ENCODE measurements around the gene HRH3.

The HRH3 gene

DNA sequence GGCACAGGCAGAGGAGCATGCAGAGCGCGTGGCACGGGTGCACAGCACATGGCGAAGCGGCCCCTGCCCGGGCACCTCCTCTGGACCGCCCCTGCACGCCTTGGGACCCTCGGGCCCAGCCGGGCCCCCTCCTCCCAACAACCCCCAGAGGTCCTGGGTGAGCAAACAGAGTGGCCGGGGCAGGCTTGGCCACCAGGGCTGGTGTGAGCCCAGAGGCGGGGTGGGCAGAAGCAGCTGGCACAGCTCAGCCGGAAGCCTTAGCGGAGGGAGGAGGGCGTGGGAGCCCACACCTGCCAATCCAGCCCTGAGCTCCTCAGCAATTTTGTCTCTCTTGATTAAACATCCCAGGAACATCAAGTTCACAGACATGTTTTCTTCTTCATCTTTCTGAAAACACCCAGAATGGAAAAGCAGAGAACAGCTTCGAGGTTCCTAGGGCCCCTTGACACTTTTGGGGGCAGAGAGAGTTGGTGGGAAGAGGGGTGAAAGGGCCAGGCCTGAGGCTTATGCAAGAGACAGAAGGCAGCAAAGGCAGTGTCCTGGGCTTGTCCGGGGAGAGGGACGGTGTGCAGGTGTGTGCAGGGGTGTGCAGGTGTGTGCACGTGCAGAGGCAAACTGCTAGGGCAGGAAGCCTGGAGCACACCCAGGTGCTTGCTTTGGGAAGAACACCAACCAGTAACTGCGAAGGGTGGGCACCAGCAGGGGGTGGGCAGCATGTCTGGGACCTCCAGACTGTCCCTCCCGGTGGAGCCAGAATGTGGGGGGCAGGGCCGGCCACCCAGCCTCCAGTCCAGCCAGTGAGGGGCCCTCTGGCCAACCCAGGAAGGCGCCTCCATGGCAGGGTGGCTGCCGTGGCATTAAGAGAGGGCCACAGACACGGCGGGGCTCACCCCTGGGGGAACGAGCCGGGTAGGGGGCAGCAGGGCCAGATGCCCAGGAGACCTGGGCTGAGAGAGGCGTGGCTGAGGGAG is 4.8 kb downstream of the HRH3 start:
- no peak for DNase-seq

DNA sequence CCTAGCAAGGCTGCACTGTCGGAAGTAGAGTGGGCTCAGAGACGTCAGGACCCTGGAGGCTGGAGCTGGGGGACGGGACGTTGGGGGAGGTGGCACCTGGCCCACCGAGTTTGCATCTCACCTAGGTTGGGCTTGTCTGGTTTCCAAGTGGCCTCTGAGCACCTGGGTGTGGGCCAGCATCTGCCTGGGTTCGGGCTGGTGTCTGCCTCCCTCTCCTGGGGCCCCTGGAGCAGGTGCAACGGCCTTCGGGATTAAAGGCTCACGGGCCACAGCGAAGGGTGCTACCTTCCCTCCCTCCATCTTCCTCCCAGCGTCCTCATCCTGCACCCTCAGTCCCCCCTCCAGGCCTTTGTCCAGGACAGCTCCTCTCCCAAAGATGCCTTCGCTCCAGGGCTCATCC is 6.0 kb downstream of the HRH3 start:
- DNase-seq: no peak

DNA sequence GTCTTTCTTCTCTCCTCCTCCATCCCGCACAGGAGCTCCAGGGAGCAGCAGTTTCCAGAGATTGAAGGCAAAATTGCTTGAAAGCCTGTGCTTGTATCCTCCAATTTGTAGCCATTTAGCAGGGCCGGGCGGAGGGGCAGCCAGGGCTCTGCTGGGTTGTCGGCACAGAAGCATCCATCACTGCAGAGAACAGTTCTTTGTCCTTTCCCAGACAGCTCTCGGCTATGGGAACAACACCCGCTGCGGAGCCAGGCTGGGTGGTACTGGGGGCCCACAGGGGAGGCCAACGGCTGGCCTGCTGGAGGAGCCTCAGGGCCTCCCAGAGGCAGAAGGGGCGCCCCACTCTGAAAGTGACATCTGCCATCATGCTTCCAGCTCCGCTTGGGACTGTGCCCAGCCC is 7.8 kb downstream of the HRH3 start:
- no peak for DNase-seq

DNA sequence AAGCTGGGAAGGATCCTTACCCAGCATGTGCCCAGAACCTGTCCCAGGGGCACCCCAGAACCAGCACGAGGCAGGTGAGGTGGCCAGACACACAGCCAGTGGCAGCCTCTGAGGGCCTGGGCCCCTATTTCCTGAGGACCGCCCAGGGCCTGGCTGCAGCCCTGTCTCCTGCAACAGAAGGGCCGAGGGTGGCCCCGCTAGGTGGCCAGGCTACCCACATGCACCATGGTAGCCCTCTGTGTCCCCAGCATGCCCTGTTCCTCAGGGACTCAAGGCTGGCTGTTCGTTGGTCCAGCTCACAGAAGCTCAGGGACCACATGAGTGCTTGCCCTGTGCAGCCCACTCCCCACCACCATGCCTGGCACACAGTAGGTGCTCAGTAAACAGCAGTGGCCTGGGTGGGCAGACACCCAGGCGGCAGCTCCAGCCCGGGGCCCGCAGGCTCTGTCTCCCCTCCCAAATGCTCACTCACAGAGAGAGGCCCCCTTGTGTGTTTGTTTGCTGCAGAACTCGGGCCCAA is 8.2 kb downstream of the HRH3 start:
- DNase-seq: no peak

DNA sequence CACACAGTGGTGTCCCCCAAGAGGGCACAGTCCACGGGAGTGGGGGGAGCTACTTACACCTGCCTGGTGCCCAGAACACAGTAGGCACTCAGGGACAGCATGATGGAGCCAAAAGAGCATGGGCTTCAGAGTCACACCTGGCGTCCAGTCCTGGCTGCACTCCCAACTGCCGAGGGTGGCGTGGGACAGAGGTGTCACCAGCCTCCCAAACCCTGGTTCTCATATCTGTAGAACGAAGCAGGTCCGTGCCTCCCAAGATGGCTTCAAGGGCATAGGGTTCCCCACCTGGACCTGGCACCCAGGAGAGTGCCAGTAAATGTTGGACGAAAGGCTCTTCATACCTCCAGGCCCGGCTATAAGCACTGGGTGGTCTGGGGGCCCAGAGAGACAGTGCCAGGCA is 8.9 kb downstream of the HRH3 start:
- DNase-seq: no peak

DNA sequence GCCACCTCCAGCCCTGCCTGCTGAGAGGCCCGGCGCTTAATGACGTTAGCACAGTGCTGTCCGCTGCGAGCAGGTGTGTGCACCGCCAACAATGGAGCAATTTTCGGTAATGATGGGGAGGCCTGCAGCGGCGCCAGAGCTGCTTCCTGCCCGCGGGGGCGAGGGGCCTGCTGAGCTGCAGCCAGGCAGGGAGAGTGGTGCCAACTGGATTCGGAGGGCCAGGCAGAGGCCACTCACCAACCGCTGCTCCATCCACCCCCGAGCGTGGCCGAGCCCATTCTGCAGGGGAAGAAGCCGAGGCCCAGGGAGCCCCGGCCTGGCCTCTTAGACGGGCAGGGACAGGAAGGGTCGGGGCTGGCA is 9.6 kb downstream of the HRH3 start:
- no peak for DNase-seq

DNA sequence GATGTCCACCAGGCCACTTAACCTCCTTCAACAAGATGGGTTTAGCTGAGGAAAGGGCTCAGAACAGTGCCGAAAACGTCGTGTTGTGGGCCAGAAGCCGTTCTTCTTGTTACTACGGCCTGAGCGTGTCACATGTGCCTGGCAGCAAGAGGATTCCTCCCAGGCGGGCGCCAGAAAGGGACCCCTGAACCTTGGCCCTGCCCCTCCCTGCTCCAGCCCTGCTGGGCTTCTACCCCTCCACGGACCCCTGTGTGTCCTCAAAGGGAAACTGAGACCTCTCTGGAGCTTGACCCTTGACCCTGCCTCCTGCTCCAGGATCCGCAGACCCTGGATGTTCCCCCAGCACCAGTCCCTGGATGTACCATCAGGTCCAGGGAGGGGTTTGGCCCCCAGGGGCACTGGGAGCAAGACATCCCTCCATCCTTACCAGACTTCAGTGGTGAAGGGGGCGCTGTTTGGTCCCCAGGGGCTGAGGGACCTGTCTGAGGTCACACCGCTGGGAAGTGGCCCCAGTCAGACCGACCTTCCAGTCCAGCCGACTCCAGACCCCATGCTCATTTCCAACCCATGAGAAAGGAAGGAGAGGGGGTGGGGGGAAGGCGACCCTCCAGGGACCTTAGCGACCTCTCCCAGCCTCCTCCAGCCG is 10.1 kb downstream of the HRH3 start:
- DNase-seq: no peak

DNA sequence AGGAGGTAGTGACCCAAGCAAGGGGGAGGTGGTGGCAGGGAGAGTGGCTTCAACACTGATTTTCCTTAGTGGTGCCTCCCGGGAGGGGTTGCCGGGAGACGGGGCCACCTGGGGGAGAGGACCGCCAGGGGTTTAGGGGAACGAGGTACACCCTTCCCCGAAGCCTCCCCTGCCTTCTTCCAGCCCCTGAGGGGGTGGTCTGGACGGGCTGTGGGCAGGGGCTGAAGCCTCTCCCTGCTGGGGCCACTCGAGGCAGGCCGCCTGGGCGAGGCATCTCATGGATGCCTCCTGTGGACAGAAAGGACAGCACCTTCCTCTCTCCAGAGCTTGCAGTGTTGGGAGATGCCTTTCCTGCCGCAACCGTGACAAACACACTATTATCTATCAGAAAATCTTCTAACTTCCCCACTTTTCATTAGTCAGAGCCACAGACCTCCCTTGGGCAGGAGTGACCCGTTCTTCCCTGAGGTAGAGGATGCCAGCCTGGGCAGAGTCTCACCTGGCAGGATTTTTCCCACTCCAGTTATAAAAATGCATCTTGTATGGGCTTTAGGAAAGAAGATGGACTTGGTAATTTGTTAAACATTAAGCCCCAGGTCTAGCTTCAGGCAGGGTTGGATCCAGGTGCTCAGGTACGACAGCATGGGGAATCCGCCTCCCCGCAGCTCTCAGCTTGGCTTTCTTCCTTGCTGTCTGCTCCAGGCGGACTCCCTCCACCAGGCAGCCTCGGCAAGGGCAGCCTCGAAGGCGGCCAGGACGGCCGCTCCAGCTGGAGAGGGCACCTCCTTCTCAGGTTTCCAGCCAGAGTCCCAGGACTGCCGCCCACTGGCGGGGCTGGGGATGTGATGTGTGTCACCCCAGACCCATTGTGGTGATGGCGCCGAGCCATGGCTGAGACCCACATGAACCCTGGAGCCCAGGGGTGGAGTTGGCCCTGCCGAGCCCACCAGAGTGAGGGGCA is 11.0 kb downstream of the HRH3 start:
- DNase-seq: no peak

DNA sequence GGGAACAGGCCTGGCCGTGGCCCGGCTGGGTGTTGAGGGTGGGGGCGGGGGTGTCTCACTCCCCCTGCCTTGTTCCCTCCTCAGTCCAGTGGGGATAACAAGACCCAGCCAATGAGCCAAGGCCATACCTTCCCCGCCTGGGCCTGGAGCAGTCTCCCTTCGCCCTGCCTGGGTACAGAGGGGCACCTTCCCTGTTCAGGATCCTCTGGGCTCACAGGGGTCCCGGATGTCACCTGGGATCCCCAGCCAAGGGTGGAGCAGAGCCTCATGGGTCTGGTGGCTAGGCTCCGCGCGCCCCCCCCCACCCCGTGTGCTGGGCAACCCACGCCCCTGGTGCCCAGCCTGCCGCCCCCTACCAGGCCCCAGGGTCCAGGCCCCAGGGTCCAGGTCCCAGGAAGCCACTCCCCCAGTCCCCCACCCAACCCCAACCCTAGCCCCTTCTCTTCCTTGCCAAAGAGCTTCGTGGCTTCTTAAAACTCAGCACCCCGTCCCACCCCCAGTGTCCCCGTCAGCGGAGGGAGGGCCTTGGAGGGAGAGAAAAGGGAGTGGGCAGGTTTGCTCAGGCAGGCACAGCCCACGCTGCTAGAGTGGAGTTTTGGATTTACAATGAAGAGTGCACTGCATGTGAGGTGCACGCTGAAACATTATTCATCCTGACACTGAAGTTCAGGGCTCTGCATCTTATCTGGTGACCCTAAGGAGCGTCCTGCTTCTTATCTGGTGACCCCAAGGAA is 11.8 kb downstream of the HRH3 start:
- no peak for DNase-seq

DNA sequence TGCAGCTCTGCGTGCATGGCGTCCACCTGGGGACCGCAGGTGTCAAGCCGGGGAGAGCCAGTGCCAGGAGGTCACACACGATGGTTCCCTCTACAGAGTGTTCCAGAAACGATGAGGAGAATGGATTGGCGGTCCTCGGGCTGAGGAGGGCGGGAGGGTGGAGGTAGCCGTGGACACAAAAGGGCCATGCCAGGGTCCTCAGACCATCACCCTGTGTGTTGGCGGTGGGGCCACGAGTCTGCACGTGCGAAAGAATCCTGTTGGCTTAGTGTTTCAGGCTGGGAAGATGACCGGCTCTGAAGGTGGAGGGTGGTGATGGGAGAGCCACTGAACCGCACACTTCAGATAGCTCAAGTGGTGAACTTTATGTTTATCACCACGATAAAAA is 13.7 kb downstream of the HRH3 start:
- no peak for DNase-seq

DNA sequence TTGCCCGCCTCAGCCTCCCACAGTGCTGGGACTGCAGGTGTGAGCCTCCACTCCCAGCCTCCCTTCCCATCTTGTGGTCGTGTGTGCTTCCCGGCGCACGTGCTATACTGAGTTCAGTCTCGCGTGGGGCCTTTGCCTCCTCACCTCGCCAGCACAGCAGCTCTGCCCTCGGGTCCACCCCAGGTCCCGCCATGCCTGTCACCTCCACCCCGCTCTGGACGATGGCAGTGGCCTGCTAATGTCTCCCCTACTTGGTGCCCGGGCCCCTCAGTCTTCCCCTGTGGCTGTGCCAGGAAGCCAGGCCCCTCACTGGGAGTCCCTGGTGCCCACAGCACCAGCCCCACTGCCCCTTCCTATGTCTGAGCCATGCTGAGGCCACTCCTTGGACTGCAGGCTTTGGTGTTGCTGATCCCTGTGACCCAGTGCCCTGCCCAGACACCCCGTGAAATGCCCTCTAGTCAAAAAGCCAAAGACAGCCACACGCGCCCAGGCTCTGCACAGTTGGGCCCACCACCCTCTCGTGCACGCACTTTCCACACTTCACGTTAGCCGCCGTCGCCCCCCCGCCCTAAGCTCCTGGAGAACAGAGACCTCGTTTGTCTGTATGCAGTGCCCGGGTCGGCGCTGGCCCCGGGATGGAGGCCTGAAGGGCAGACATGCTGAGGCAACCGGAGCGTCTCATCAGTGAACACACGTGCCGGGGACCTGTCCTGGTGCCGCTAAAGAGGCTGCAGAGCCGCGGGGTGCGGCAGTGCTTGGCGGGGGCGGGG is 14.3 kb downstream of the HRH3 start:
- no peak for DNase-seq

DNA sequence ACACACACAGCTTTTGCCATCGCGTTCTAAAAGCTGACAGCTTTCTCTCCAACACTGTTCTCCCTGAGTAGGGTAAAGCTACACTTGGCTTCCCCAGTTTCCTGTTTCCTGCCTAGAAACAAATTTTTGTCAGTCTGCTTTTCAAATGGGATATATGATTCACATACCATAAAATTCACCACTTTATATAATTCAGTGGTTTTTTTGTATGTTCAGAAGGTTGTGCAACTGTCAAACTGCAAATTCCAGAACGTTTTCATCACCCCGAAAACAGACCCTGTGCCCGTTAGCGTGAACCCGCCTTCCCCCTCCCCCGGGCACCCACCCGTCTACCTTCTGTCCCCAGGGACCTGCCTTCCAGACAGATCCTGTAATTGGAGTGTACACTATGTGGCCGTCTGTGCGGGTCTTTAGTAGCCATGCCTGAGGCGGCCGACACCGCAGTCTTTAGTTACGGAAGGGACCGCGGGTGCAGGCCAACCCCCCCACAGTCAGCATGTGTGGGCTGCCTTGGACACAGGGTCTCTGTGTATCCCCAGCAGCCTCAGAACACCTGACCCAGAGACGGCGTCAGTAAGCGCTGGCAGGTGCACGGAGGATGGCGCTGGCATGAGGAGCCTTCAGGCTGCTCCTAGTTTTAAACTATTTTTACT is 16.6 kb downstream of the HRH3 start:
- DNase-seq: no peak

DNA sequence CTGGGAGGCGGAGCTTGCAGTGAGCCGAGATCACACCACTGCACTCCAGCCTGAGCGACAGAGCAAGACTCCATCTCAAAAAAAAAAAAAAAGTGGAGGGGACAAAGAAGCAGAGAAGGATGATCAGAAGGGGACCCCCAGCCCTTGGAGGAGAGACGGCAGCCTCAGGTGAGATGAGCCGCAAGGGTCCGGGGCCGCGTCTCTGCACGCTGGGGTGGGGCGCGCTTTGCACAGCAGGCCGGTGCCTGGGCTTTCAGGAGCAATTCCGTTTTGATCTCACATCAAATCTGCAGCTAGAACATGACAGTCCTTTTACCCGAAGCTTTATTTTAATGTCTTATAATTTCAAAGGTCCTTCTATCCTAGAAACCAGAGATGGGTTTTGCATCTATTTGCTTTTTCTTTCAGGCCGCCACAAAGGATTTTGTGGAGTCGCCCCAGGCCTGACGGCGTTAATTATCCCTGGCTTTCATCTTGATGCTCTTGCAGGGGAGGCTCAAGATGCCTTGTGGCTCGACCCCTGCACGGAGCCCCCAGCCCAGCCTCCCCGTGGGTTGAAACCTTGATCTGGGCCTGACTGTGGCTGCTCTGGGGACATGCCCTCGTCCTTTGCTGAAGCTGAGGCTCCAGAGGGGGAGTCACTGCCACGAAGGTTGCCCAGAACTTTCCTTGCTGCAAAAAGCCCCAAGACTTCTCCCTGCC is 17.3 kb downstream of the HRH3 start:
- no peak for DNase-seq

DNA sequence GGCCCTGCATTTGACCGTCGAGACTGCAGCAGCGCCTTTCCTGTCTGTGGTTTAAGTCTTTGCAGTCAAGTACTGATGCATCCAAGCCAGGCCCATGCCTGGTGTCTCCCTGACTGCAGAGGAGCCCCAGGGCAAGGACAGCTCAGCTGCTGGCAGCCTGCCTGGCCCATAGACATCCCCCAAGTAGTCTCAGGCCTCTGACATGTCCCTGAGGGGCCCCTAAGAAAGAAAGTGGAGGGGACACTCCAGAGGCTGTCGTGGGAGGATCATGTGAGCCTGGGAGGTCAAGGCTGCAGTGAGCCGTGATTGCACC is 18.0 kb downstream of the HRH3 start:
- no peak for DNase-seq

DNA sequence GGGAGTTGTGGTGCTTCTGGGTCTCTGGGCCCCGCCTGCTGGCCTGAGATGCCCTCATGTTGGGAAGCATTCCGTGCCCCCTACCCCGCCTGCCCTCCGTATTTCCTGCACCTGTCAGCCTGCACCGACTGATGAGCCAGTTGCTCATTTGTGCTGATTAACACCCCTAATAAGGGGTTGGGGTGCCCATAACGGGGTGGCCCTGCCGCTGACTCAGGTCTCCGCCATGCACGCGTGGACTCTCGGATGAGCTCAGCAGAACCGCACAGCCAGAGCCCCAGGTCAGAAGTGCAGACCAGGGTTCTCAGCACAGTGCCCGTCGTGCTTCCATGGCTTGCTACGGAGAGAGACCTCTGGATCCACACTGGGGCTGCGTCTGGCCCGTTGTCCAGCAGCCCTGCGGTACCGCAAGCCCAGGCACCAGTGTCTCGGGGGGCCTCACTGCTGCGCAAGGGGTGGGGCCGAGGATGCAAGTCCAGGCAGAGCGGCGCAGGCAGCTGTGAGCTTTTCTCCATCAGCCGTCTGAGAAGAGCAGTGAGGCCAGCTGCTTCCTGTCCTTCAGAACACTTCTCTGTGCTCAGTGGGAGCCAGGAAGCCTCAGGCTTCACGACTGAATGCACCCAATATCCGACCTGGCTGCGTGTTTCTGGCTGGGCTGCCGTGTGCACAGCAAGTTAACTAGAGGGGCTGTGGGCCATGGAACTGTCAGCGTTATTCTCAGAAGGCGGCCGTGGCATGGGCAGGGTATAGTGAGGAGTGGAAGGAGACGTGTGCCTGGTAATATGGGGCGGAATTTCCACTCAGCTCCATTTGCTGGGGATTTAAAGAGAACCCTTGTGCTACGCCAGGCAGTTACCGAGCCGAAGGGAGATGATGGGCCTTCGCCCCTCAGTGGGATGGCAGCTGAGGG is 18.6 kb downstream of the HRH3 start:
- no peak for DNase-seq

DNA sequence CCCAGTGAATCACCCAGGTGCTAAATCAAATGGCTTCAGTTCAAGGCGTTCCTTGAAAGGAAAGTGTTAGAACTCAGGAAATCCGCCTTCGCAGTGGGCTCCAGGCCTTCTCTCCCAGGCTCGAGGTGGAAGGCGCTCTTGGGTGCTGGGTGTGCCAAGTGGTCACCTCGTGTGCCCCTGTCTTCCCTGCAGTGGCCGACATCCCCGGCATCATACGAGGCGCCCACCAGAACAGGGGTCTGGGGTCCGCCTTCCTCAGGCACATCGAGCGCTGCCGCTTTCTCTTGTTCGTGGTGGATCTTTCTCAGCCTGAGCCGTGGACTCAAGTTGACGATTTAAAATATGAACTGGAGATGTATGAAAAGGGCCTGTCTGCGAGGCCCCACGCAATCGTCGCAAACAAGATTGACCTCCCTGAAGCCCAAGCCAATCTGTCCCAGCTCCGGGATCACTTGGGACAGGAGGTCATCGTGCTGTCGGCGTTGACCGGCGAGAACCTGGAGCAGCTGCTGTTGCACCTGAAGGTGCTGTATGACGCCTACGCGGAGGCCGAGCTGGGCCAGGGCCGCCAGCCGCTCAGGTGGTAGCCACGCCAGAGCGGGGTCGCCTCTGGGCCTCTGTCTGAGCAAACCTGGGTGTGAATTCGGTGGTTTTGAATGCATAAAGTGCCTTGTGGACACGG is 19.4 kb downstream of the HRH3 start:
- DNase-seq: no peak

DNA sequence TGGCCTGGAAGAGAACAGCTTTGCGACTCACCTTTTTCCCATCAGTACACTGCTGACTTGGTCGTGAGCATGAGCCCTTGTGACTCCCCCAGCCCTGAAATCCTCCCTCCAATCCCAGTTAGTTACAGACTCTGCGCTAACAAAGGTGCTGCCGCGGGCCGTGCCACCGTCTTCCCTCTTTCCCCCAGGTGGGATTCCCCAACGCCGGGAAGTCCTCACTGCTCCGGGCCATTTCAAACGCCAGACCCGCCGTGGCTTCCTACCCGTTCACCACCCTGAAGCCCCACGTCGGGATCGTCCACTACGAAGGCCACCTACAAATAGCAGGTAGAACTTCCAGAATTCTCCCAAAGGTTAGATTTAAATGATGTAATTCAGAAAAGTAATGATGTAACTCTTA is 21.1 kb downstream of the HRH3 start:
- DNase-seq: no peak

DNA sequence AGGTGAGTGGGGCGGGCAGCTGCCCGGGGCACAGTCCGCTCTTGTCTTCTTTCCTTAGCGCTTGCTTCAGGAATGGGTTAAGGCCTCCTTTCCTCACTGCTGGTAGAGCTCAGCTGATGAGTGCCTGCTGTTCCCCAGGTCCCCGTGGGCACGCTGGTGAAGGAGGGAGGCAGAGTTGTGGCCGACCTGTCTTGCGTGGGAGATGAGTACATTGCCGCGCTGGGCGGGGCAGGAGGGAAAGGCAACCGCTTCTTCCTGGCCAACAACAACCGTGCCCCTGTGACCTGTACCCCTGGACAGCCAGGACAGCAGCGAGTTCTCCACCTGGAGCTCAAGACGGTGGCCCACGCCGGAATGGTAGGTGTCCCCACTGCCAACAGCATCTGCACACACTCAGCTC is 21.6 kb downstream of the HRH3 start:
- DNase-seq: no peak

DNA sequence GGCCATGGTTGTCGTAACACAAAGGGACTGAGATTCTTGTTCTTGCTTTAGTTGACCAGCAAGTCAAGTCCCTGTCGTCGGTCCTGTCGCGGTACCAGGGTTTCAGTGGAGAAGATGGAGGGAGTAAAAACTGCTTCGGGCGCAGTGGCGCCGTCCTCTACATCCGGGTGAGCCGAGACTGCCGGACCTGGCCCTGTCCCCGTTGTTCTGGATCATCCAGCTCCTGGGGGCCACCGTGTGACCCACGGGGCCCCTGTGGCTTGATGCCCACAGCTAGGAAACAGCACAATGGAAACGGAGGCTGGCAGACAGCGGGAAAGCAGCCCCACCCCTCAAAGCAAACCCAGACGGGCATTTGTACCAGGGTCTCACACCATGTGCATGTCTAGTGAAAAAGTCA is 22.3 kb downstream of the HRH3 start:
- DNase-seq: no peak
